ENCODE results near the gene CD99L2. TPM values are rescaled to one million over a fixed set of nuclear protein-coding genes. Genes with fewer than 3 reads are reported as not detected.

Gene CD99L2
- total and polyA plus RNA-seq, 8 donors = 35.0 to 45.6 (median 41.0) TPM

DNA sequence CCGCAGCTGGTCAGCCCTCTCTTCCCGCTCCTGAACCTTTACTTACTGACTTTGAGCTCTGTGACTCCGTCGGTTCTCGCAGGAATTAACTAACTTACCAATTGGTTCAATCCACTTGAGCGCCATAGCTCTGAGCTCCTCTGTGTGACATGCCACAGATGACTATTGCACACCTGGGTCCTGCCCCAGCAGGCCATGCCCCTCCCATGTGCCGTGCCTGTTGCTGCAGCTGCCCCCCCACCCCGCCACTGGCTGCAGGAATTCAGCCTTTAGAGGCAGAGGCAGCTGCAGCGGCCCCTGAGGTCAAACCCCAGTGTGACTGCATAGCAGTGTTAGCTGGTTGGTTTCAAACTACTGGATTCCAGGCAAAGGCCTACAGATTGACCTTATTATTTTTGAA is 134.7 kb downstream of the CD99L2 start:
- no peak for ATAC-seq

DNA sequence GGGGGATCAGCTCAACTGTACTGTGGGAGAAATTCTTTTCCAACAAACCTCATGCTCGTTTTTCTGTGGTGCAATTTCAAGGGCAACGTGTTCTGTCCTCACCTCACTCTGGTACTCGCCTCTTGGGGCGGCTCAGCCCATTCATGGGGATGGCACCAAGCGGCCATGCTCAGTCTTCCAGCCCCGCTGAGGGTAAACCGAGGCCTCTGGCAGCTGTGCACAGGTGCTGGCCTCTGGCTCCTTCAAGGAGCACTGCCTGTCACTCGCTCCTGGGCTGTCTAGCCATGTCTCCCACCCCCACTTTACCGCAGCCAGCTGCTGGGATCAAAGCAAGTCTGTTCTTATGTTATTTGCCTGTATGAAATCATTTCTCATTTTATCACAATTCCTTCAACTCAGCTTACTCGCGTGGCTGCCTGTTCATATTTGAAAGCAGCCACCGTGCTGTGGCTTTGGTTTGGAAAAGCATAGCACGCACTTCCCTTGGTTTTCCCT is 135.1 kb downstream of the CD99L2 start:
- TF ChIP-seq, protein P1, sequence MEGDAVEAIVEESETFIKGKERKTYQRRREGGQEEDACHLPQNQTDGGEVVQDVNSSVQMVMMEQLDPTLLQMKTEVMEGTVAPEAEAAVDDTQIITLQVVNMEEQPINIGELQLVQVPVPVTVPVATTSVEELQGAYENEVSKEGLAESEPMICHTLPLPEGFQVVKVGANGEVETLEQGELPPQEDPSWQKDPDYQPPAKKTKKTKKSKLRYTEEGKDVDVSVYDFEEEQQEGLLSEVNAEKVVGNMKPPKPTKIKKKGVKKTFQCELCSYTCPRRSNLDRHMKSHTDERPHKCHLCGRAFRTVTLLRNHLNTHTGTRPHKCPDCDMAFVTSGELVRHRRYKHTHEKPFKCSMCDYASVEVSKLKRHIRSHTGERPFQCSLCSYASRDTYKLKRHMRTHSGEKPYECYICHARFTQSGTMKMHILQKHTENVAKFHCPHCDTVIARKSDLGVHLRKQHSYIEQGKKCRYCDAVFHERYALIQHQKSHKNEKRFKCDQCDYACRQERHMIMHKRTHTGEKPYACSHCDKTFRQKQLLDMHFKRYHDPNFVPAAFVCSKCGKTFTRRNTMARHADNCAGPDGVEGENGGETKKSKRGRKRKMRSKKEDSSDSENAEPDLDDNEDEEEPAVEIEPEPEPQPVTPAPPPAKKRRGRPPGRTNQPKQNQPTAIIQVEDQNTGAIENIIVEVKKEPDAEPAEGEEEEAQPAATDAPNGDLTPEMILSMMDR (IDR thresholded peaks at IDR 0.05) = no peak
- intact Hi-C loops (cut with DNase I) = no loop called here
- Histone ChIP-seq H3K27me3 (no peaks in the 10 kb centered on the region), H3K27ac (no peak overlapping the region), H3K36me3 (peaks cover 0 to 30% of the 10 kb centered on the region in 2 donors), H3K4me3 (no peak overlapping the region), H3K4me1 (peaks cover 0 to 4% of the 10 kb centered on the region in 2 donors), H3K9me3 (no peaks in the 10 kb centered on the region)
- DNase-seq (no peak), ATAC-seq (no peak)

More for the DNA sequence above, 134.7 kb downstream of the CD99L2 start:
- DNase-seq = no peak
- Histone ChIP-seq H3K9me3 (no peaks in the 10 kb centered on the region), H3K27ac (no peak overlapping the region), H3K4me3 (no peak overlapping the region), H3K27me3 (no peaks in the 10 kb centered on the region), H3K36me3 (peaks cover 0 to 25% of the 10 kb centered on the region in 2 donors), H3K4me1 (peaks cover 0 to 4% of the 10 kb centered on the region in 2 donors)
- intact Hi-C loops (cut with DNase I) = no loop called here
- TF ChIP-seq, protein P1 (IDR thresholded peaks at IDR 0.05) = no peak

GRCh38 chrX:150762258-150763165 is 136.0 kb downstream of the CD99L2 start:
- no peak overlapping the region for H3K4me3 ChIP-seq
- H3K9me3 ChIP-seq = no peaks in the 10 kb centered on the region
- no peak overlapping the region for H3K27ac ChIP-seq
- ATAC-seq (no peak), DNase-seq (peak in 1 of 4 donors; percentile 13)
- H3K36me3 ChIP-seq = peaks cover 0 to 35% of the 10 kb centered on the region in 2 donors
- intact Hi-C loops (cut with DNase I) = no loop called here
- H3K27me3 ChIP-seq = no peaks in the 10 kb centered on the region
- no peaks in the 10 kb centered on the region for H3K4me1 ChIP-seq
- TF ChIP-seq, protein P1 (IDR thresholded peaks at IDR 0.05) = no peak

DNA sequence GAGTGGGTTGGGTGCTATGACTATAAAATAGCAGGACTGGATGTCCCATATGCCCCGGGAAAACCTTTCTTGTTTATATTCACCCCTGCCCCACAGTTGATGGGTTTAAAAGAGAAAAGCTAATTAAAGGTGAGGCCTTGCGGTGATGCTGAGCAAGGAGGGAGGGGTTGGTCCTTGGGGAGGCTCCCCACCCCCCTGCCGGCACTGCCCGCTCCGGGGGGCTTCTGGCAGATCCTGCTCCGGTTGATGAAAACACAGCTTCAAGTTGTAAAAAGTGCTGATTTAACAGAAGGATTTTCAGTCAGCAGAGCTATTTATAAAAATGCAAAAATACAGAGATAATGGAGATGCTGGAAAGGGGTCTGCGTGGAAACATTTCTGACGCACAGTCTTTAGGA is 136.7 kb downstream of the CD99L2 start:
- ATAC-seq = no peak
- intact Hi-C loops (cut with DNase I) = no loop called here
- H3K27me3 ChIP-seq = no peaks in the 10 kb centered on the region
- no peak overlapping the region for H3K4me3 ChIP-seq
- H3K27ac ChIP-seq = no peak overlapping the region
- peaks cover 0 to 40% of the 10 kb centered on the region in 2 donors for H3K36me3 ChIP-seq
- H3K4me1 ChIP-seq = no peaks in the 10 kb centered on the region
- H3K9me3 ChIP-seq = no peaks in the 10 kb centered on the region
- TF ChIP-seq, protein P1 (IDR thresholded peaks at IDR 0.05) = no peak
- no peak for DNase-seq

DNA sequence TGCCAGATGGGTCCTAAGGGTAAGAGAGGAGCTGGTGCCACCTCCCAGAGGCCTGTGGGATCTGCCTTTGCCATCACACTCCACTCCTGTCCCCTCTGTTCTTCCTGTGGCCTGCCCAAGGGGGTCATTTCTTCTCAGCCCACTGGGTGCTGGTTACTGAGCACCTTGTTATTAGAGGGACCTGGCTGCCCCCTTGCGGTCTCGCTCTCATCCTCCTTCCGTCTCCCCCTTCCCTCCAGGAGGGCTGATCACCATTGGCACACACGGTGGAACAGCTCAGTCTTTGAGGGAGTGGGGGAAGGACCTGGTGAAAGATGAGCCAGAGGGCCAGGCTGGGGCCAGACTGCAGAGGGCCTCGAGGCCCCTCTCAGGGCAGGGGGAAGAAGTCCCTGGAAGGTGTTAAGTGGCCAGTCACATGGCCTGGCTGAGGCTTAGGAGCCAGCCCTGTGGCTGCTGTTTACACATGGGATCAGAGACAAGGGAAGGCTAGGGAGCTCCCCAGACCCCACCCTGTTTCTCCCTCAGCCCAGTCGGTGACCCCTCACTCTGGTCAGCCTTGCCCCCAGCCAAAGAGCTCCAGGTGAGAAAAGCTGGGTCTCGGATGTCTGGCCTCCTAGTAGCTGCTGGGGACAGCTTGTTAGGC is 137.2 kb downstream of the CD99L2 start:
- no peak for DNase-seq
- intact Hi-C loops (cut with DNase I) = no loop called here
- TF ChIP-seq, protein P1 (IDR thresholded peaks at IDR 0.05) = no peak
- Histone ChIP-seq H3K27ac (no peak overlapping the region), H3K27me3 (no peaks in the 10 kb centered on the region), H3K36me3 (peaks cover 0 to 43% of the 10 kb centered on the region in 2 donors), H3K4me1 (no peaks in the 10 kb centered on the region), H3K9me3 (no peaks in the 10 kb centered on the region), H3K4me3 (no peak overlapping the region)
- ATAC-seq = no peak

Measured in left lung (tissue), 10 donors.